Right cardiac atrium (tissue), 5 donors: ENCODE data around the gene CMIP. TPM values are rescaled to one million over a fixed set of nuclear protein-coding genes. Genes with fewer than 3 reads are reported as not detected.
"Not testable (repeated sequence)": the region's sequence is repeated elsewhere in the genome, so short reads cannot be mapped to it uniquely, and the experiment has no call there.

Source experiments
- ATAC-seq, 2 donors: fragments of 200-7000 bp; cut with Tn5 transposase; one replicate each; pipeline versions ENCODE4 v1.8.0 to v1.9.1; 2020; ENCODE audit warnings: moderate library complexity in 2 of 2, mild to moderate bottlenecking in 1 of 2
- DNase-seq, 3 donors: peaks; one replicate each; pipeline ENCODE4 v3.0.0-alpha.2; 2020
- H3K27ac ChIP-seq: one replicate; pipeline ENCODE4 v1.5.1; 2013; ENCODE audit warnings: mild to moderate bottlenecking, low read length, control low read depth, moderate library complexity
- H3K27me3 ChIP-seq: one replicate; pipeline ENCODE4 v1.6.1; 2013; ENCODE audit not compliant: control insufficient read depth, insufficient read depth
- H3K4me1 ChIP-seq: one replicate; pipeline ENCODE4 v1.6.1; 2013; ENCODE audit warnings: low read length; ENCODE audit not compliant: control insufficient read depth, insufficient read depth
- H3K4me3 ChIP-seq: one replicate; pipeline ENCODE4 v1.5.1; 2013; ENCODE audit warnings: low read length, control low read depth
- H3K9me3 ChIP-seq: one replicate; pipeline ENCODE4 v1.6.1; 2013; ENCODE audit warnings: low read length; ENCODE audit not compliant: control insufficient read depth
- WGBS: extraction: QIAGEN DNeasy Blood & Tissue Kit; methylation state at CpG from one replicate; pipeline ENCODE4 v1.1.7; 2013; 5-methylcytosine and 5-hydroxymethylcytosine counted together
- intact Hi-C, 4 donors: fragments of 100-400 bp; cut with DNase I; formaldehyde crosslinking; loops; one replicate each; pipeline versions ENCODE4 v1.11.0 to v1.14.0; 2022 to 2023
- polyA plus RNA-seq: library from polyadenylated mRNA; stranded (reverse); fragments of 200-250 nt; gene quantifications from one replicate; pipeline ENCODE4 v1.2.3, GENCODE V29; 2013
- total RNA-seq, 4 donors: library from RNA; stranded (reverse); fragmentation: NEBNext Ultra II Directional; extraction: Animal tissue kit (Norgen Biotek cat#: 25700); gene quantifications; one replicate each; pipeline ENCODE4 v1.2.1, GENCODE V29; 2021
- donor health status: healthy with polysubstance abuse.
- donor health status: DM: no; HTN: yes; CAD: no.
- donor health status: DM: no; HTN: no; CAD: no.
- donor health status: DM: no; HTN: yes; CAD: no; lungs with severe emphysema.
- donor health status: DM: yes; HTN: yes; CAD: no.

CMIP gene
- total and polyA plus RNA-seq, 5 donors = 9.0 to 29.0 (median 19.2) TPM

DNA sequence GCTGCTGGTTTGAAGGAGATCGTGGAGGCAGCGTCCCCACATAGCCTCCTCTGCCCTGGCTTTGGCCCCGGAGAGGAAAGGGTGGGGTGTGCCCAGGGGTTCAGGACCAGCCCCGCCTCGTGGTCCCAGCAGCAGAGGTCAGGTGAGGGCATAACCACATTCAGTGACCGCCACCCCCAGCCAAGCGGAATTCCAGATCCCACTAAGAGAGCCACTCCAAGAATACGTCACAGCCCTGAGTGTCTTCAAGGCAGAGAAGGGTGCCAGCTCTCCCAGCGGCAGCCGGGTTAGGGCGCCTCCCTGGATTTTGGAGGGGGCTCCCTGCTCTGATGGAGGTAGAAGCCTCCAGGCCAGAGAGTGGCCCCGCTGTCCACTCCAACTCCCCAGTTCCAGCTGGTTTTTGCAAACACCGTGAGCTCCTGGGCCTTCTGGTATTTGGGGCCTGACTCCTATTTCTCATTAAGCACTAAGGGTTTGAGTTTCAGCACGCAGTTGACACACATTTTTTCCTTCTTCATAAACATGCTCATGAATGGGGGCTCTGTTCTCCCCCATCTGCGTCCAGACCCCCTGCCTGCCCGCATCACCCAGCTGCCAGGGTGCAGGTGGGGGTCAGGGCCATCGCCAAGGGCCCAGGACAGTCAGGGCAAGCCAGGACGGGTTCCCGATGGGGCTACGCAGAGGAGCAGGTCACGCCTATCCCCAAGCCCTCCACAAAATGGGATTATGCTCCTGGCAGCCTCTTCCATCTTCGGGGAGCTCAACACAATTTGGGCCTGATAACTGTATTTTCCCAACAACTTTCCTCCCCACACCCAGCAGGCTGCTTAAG lies 236.1 kb downstream of the CMIP start:
- Histone ChIP-seq H3K4me3 (no peak overlapping the region), H3K27ac (no peak overlapping the region), H3K4me1 (peaks cover 3% of the 10 kb centered on the region), H3K9me3 (no peaks in the 10 kb centered on the region), H3K27me3 (no peaks in the 10 kb centered on the region)
- WGBS = 82% methylated on average over 22 of the region's 22 CpGs
- ATAC-seq = peak; percentile 31 to 64
- DNase-seq = peak in 2 of 3 donors; percentile 54 to 69
- intact Hi-C loops = no loop called here

DNA sequence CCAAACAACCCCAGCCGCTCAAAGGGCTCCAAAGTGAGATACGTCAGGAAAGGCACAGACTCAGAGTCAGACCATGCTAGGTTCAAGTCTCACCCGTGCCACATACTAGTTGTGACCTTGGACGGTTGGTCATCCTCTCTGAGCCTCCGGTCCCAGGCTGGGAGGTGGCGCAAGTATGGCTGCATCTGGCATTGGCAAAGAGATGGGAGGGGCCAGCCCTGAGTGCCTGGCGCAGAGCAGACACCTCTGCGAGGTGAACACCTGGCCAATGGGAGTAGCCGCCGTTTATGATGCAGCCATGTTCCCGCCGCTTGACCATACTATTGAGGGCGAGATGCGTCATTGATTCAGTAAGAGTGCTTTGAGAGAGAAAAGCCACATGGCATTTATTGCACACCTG lies 236.7 kb downstream of the CMIP start:
- H3K9me3 ChIP-seq = no peaks in the 10 kb centered on the region
- WGBS = 97% methylated on average over 14 of the region's 14 CpGs
- peaks cover 3% of the 10 kb centered on the region for H3K4me1 ChIP-seq
- H3K27me3 ChIP-seq = no peaks in the 10 kb centered on the region
- ATAC-seq = no peak
- no peak overlapping the region for H3K27ac ChIP-seq
- peak in 1 of 3 donors; percentile 24 for DNase-seq
- intact Hi-C loops = no loop called here
- no peak overlapping the region for H3K4me3 ChIP-seq

DNA sequence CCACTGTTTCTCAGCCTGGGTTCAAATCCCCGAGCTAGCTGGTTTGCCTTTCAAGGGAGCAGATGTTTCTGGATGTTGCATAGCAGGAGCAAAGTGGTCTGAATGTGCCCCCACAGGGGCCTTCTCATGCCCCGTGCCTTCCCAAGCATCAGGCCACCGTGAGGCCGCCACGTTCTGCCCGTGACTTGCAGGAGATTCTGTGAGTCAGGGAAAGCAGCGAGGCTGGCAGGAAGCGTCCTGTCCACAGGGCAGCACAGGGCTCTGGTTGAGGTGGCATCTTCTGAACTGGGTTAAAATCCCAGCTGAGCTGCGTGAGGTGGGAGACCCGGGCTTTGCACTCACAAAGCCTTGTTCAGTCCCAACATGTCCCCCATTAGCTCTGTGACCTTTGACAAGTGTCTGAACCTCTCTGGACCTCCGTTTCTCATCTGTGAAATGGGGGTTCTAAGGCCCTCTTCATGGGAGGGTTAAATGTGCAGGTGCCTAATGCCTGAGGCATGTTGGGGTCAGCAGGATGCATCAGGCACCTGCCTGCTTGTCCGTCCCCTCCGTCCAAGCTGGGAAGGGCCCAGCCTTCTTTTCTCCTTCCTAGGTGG lies 239.7 kb downstream of the CMIP start:
- Histone ChIP-seq H3K4me3 (no peak overlapping the region), H3K27me3 (no peaks in the 10 kb centered on the region), H3K27ac (no peak overlapping the region), H3K9me3 (no peaks in the 10 kb centered on the region), H3K4me1 (no peaks in the 10 kb centered on the region)
- ATAC-seq = no peak
- 95% methylated on average over 13 of the region's 13 CpGs for WGBS
- intact Hi-C loops = no loop called here
- DNase-seq = peak in 1 of 3 donors; percentile 29

DNA sequence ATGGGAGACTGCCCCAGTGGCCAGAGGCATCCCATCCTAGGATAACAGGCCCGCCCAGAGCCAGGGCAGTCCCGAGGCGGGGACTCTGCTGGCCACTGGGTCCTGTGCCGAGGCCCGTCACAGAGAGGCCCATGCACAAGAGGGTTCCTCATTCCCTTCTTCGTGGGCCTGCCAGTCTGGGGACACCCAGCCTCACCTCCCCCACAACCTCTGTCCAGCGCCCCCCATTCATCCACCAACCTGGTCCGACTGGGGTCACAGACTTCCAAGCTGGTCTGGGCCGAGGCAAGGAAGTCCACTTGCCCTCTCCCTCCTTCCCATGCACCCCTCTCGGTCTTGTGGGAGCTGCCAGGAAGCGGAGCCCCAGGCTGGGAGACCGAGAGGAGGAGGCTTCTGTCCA lies 240.3 kb downstream of the CMIP start:
- peak in 1 of 3 donors; percentile 15 for DNase-seq
- 79% methylated on average over 12 of the region's 12 CpGs for WGBS
- intact Hi-C loops = no loop called here
- Histone ChIP-seq H3K27ac (no peak overlapping the region), H3K4me3 (no peak overlapping the region), H3K4me1 (no peaks in the 10 kb centered on the region), H3K9me3 (no peaks in the 10 kb centered on the region), H3K27me3 (no peaks in the 10 kb centered on the region)
- ATAC-seq = no peak

DNA sequence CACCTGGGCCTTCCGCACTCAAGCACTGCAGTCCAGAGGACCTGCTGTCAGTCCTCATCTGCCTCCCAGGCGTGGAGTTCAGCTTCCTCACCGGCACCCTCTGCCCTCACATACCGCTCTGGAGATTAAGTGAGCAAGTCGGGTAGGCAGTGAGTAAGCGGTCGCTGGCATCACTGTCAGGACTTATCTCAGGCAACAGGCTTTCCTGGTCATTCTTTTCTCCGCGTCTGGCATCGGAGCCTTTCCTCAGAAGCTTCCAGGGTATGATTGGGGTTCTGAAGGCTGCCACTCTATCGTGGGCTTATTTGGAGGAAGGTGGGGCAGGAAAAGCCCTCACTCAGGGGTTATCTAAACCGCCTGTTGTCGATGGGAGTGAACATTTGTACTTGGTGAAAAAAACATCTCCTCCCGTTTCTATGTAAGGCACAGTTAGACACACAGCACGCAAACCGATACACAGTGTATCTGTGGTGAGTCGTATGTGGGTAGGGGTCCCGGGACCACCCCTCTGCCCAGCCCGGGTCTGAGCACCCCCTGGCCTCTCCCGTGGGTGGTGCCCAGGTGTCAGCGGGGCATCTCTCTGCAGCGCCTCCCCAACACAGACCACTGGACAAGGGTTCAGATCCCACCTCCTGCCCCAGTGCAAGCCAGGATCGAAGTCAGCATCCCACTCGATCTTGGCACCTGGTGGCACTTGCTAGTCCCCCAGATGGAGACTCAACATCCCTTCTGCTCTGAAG lies 242.0 kb downstream of the CMIP start:
- Histone ChIP-seq H3K27ac (no peak overlapping the region), H3K4me1 (no peaks in the 10 kb centered on the region), H3K27me3 (no peaks in the 10 kb centered on the region), H3K9me3 (no peaks in the 10 kb centered on the region), H3K4me3 (no peak overlapping the region)
- DNase-seq (peak in 2 of 3 donors; percentile 55 to 64), ATAC-seq (peak; percentile 80 to 89)
- WGBS = 68% methylated on average over 24 of the region's 24 CpGs
- intact Hi-C loops = no loop called here

DNA sequence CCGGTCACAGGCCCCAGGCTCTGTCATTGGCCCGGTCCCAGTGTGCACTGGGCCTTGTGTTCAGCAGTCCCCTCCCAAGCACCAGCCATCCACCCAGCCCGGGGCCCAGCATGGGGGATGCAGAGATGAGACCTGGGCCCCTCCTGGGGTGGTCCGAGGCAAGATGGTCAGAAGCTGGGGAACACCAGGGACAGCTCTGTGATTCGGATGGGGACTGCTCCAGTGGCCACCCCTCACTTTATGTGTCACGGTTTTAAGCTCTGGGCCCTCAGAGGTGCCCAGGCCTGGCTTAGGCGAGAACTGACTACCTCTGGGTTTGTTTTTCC lies 242.5 kb downstream of the CMIP start:
- intact Hi-C loops = no loop called here
- ATAC-seq (peak in 1 of 2 donors; percentile 11), DNase-seq (no peak)
- H3K27me3 ChIP-seq = no peaks in the 10 kb centered on the region
- H3K4me3 ChIP-seq = no peak overlapping the region
- H3K9me3 ChIP-seq = no peaks in the 10 kb centered on the region
- H3K27ac ChIP-seq = no peak overlapping the region
- 93% methylated on average over 7 of the region's 7 CpGs for WGBS
- H3K4me1 ChIP-seq = no peaks in the 10 kb centered on the region

DNA sequence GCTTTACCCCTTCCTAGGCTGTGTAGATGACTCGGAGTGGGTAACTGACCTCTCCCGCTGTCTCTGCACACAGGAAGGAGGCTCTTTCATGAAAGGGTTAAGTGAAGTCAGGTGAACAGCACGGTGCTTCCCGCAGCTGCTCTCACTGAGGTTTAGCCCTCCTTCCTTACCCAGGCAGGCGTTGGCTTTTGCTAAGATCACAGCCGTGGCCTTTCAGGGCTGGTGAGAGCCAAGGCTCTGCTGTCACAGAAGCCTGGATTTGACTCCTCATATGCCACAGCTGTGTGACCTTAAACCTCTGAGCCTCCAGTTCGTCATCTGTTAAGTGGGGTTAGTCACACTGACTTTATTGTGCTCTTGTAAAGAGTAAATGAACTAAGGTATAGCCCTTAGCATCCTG lies 243.6 kb downstream of the CMIP start:
- H3K27me3 ChIP-seq = no peaks in the 10 kb centered on the region
- peak in 1 of 3 donors; percentile 35 for DNase-seq
- no peak for ATAC-seq
- intact Hi-C loops = no loop called here
- H3K4me1 ChIP-seq = no peaks in the 10 kb centered on the region
- WGBS = 81% methylated on average over 7 of the region's 7 CpGs
- H3K27ac ChIP-seq = no peak overlapping the region
- H3K4me3 ChIP-seq = no peak overlapping the region
- H3K9me3 ChIP-seq = no peaks in the 10 kb centered on the region

DNA sequence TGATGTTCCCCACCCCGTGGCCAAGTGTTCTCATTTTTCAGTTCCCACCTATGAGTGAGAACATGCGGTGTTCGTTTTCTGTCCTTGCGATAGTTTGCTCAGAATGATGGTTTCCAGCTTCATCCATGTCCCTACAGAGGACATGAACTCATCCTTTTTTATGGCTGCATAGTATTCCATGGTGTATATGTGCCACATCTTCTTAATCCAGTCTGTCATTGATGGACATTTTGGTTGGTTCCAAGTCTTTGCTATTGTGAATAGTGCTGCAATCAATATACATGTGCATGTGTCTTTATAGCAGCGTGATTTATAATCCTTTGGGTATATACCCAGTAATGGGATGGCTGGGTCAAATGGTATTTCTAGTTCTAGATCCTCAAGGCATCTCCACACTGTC lies 244.2 kb downstream of the CMIP start:
- 79% methylated on average over 5 of the region's 5 CpGs for WGBS
- ATAC-seq, DNase-seq, H3K9me3 ChIP-seq, H3K27me3 ChIP-seq, H3K4me3 ChIP-seq, H3K27ac ChIP-seq, H3K4me1 ChIP-seq, intact Hi-C loops: not testable (repeated sequence)

DNA sequence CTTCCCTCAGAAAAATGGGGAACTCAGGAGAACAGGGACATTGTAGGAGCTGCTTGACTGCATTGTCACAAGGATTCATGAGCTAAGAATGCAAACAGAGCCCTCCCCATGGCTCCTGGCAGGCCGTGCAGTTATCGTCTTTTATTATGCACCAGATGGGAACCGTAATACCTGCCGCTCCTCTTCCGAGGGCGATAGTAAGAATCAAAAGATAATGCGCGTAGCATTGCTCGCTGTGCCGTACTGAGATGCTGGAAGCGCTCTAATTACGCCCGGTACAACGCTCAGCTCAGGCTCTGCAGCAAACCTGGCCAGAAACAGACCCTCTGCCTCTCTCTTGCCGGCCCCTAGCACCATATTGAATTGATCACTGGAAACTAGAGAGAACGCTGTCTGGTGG lies 247.4 kb downstream of the CMIP start:
- no peaks in the 10 kb centered on the region for H3K27me3 ChIP-seq
- WGBS = 97% methylated on average over 16 of the region's 16 CpGs
- no peak overlapping the region for H3K27ac ChIP-seq
- H3K4me3 ChIP-seq = no peak overlapping the region
- intact Hi-C loops = no loop called here
- ATAC-seq (no peak), DNase-seq (peak in 1 of 3 donors; percentile 30)
- no peaks in the 10 kb centered on the region for H3K9me3 ChIP-seq
- peaks cover 3% of the 10 kb centered on the region for H3K4me1 ChIP-seq

DNA sequence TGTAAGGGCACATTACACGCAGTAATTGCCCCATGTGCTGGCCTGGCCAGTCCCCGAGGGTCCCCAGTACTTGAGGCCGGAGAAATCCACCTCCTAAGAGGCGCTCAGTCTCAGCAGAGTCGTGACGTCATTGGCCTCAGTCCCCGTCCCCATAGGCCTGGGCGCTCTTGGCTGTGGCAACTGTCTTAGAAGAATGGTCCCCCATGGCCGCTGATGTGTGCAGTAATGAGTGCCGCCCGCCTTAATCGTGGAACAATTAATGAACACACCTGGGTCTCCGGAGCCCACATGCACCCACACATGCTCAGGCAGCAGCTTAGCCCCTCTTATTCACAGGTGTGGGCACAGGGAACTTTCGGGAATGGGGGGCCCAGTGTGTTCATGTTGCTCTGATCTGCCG lies 248.0 kb downstream of the CMIP start:
- Histone ChIP-seq H3K27ac (no peak overlapping the region), H3K9me3 (no peaks in the 10 kb centered on the region), H3K4me3 (no peak overlapping the region), H3K4me1 (peaks cover 3% of the 10 kb centered on the region), H3K27me3 (no peaks in the 10 kb centered on the region)
- 93% methylated on average over 15 of the region's 15 CpGs for WGBS
- no peak for ATAC-seq
- peak in 1 of 3 donors; percentile 32 for DNase-seq
- intact Hi-C loops = no loop called here
